CD14-positive monocyte (primary cell): Measurements from ENCODE around the gene FAM13A. TPM values are rescaled to one million over a fixed set of nuclear protein-coding genes. Genes with fewer than 3 reads are reported as not detected.

Source experiments
- DNase-seq, 3 donors: peaks; one replicate each; pipeline ENCODE4 v3.0.0-alpha.2; 2011 to 2022
- H2AFZ ChIP-seq: 2 replicates; pipeline ENCODE4 v1.6.0; 2012; ENCODE audit warnings: mild to moderate bottlenecking, low read depth, low read length, inconsistent platforms; ENCODE audit not compliant: insufficient read depth, poor library complexity, severe bottlenecking
- H3K27ac ChIP-seq, 2 donors: 1 replicate in 1 of 2; 2 replicates in 1 of 2; pipeline ENCODE4 v1.5.1; 2012 to 2013; ENCODE audit warnings: low read length in 2 of 2, control low read depth in 1 of 2, inconsistent platforms in 1 of 2, low read depth in 1 of 2, mild to moderate bottlenecking in 1 of 2
- H3K27me3 ChIP-seq, 2 donors: one replicate each; pipeline versions ENCODE4 v1.6.0 to v1.6.1; 2011 to 2013; ENCODE audit warnings: low read length in 2 of 2; ENCODE audit not compliant: control insufficient read depth in 2 of 2, insufficient read depth in 2 of 2
- H3K36me3 ChIP-seq, 2 donors: replicated peaks in 1 of 2; 1 replicate in 1 of 2; 2 replicates in 1 of 2; pipeline versions ENCODE4 v1.5.1 to v1.6.1; 2012 to 2013; ENCODE audit warnings: low read length in 2 of 2, control low read depth in 1 of 2, inconsistent platforms in 1 of 2, mild to moderate bottlenecking in 1 of 2; ENCODE audit not compliant: insufficient read depth in 2 of 2, control insufficient read depth in 1 of 2
- H3K4me1 ChIP-seq, 2 donors: 1 replicate in 1 of 2; 2 replicates in 1 of 2; pipeline versions ENCODE4 v1.5.1 to v1.6.1; 2012 to 2013; ENCODE audit warnings: low read length in 2 of 2, control low read depth in 1 of 2, inconsistent platforms in 1 of 2, mild to moderate bottlenecking in 1 of 2, moderate library complexity in 1 of 2; ENCODE audit not compliant: insufficient read depth in 2 of 2, control insufficient read depth in 1 of 2
- H3K4me2 ChIP-seq: replicated peaks from 2 replicates; pipeline ENCODE3; 2012; ENCODE audit warnings: low read length, moderate library complexity, mild to moderate bottlenecking; ENCODE audit not compliant: poor library complexity, severe bottlenecking; ENCODE audit errors: extremely low read depth
- H3K4me3 ChIP-seq, 3 experiments: fragments of 200-600 bp in 1 of 3; sonication (generic) in 1 of 3; replicated peaks in 1 of 3; 1 replicate in 2 of 3; 2 replicates in 1 of 3; pipeline ENCODE4 v1.5.1; 2011 to 2013; ENCODE audit warnings: low read length in 3 of 3, mild to moderate bottlenecking in 3 of 3, control low read depth in 2 of 3, low read depth in 2 of 3, inconsistent platforms in 1 of 3, moderate library complexity in 1 of 3
- H3K79me2 ChIP-seq: 2 replicates; pipeline ENCODE4 v1.6.0; 2012; ENCODE audit warnings: mild to moderate bottlenecking, control low read depth, inconsistent platforms, low read length, moderate library complexity; ENCODE audit not compliant: insufficient read depth
- H3K9ac ChIP-seq: 2 replicates; pipeline ENCODE4 v1.6.0; 2017; ENCODE audit warnings: low read length, mild to moderate bottlenecking; ENCODE audit not compliant: insufficient read depth, poor library complexity, severe bottlenecking
- H3K9me3 ChIP-seq, 2 donors: replicated peaks in 1 of 2; 1 replicate in 1 of 2; 2 replicates in 1 of 2; pipeline versions ENCODE4 v1.5.1 to v1.6.1; 2012 to 2013; ENCODE audit warnings: low read length in 2 of 2, control low read depth in 1 of 2; ENCODE audit not compliant: control insufficient read depth in 1 of 2, insufficient read depth in 1 of 2
- H4K20me1 ChIP-seq: 2 replicates; pipeline ENCODE4 v1.6.0; 2012; ENCODE audit warnings: mild to moderate bottlenecking, low read length, control low read depth, moderate library complexity; ENCODE audit not compliant: insufficient read depth
- H3K27ac Mint-ChIP-seq, 7 donors: one replicate each; pipeline ENCODE4 v1.8.0; 2020; ENCODE audit warnings: mild to moderate bottlenecking in 7 of 7, mixed read lengths in 7 of 7, moderate library complexity in 6 of 7, inconsistent platforms in 2 of 7
- H3K27me3 Mint-ChIP-seq, 3 donors: one replicate each; pipeline ENCODE4 v1.8.0; 2021 to 2022; ENCODE audit warnings: low read depth in 3 of 3, mild to moderate bottlenecking in 3 of 3, mixed read lengths in 3 of 3, moderate library complexity in 3 of 3, inconsistent platforms in 1 of 3
- H3K36me3 Mint-ChIP-seq, 2 donors: one replicate each; pipeline ENCODE4 v1.8.0; 2020; ENCODE audit warnings: mixed read lengths in 2 of 2, inconsistent platforms in 1 of 2, mild to moderate bottlenecking in 1 of 2
- H3K4me1 Mint-ChIP-seq: one replicate; pipeline ENCODE4 v1.8.0; 2020; ENCODE audit warnings: mild to moderate bottlenecking, mixed read lengths
- H3K4me3 Mint-ChIP-seq, 2 donors: one replicate each; pipeline ENCODE4 v1.8.0; 2020; ENCODE audit warnings: mild to moderate bottlenecking in 2 of 2, mixed read lengths in 2 of 2, moderate library complexity in 1 of 2
- H3K9me3 Mint-ChIP-seq, 7 donors: one replicate each; pipeline ENCODE4 v1.8.0; 2020 to 2022; ENCODE audit warnings: mixed read lengths in 7 of 7, mild to moderate bottlenecking in 6 of 7, moderate library complexity in 6 of 7, inconsistent platforms in 2 of 7
- WGBS: methylation state at CpG from one replicate; pipeline ENCODE4 v1.1.5; 2013; ENCODE audit warnings: missing lambda C conversion rate; ENCODE audit not compliant: insufficient coverage; 5-methylcytosine and 5-hydroxymethylcytosine counted together
- intact Hi-C, 2 donors: fragments of 100-400 bp; cut with micrococcal nuclease; formaldehyde crosslinking; loops; one replicate each; pipeline versions ENCODE4 v1.15.0 to v1.15.1; 2023
- polyA plus RNA-seq, 3 donors: library from polyadenylated mRNA; depleted of rRNA in 1 of 3; unstranded in 2 of 3; stranded (reverse) in 1 of 3; fragments of 300-500 nt in 2 of 3; fragments of >200 nt in 1 of 3; fragmentation: Illumina TruSeq in 2 of 3; gene quantifications; 1 replicate in 2 of 3; 2 replicates in 1 of 3; pipeline ENCODE4 v1.2.3, GENCODE V29; 2012 to 2021
- TF ChIP-seq, protein P1 (sequence below): fragments of 200-600 bp; IDR thresholded peaks from one replicate; pipeline ENCODE4 v1.8.0; 2022; ENCODE audit warnings: antibody characterized with exemption, mild to moderate bottlenecking

FAM13A gene
- polyA plus RNA-seq, 3 donors: 5.3 to 20.0 (median 6.5) TPM

DNA sequence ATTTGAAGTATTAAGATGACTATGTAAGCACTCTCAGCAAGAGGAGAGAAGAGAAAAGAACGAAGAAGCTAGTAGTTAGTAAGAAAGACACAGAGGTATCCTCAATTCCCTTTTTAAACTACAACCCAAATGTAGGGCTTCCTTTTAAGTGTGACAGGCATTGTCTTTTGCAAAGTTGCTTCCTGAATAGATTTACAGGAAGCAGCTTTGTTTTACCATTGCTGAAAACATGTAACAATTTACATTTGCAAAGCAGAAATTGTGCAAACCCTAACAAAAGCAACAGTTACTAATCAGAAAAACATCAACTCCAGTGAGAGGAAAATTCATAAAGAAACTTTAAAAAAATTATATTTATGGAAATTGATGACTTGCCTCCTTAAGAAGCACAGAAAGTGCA lies 96.4 kb downstream of the FAM13A start:
- TF ChIP-seq, protein P1, sequence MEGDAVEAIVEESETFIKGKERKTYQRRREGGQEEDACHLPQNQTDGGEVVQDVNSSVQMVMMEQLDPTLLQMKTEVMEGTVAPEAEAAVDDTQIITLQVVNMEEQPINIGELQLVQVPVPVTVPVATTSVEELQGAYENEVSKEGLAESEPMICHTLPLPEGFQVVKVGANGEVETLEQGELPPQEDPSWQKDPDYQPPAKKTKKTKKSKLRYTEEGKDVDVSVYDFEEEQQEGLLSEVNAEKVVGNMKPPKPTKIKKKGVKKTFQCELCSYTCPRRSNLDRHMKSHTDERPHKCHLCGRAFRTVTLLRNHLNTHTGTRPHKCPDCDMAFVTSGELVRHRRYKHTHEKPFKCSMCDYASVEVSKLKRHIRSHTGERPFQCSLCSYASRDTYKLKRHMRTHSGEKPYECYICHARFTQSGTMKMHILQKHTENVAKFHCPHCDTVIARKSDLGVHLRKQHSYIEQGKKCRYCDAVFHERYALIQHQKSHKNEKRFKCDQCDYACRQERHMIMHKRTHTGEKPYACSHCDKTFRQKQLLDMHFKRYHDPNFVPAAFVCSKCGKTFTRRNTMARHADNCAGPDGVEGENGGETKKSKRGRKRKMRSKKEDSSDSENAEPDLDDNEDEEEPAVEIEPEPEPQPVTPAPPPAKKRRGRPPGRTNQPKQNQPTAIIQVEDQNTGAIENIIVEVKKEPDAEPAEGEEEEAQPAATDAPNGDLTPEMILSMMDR: no peak
- peak overlapping the region in 1 of 3 experiments; percentile 54 for H3K4me3 ChIP-seq
- intact Hi-C loops: loop anchor here in 1 of 2 donors (10.0 kb wide), 1 partner anchor 136 kb away; no protein-coding TSS in a partner anchor
- H2AFZ ChIP-seq: no peak overlapping the region
- peaks cover 75 to 91% of the 10 kb centered on the region in 2 donors for H3K4me1 ChIP-seq
- no peaks in the 10 kb centered on the region for H3K79me2 ChIP-seq
- no CpG with 5 or more reads among the region's 1 CpG for WGBS
- peaks cover 6 to 8% of the 10 kb centered on the region in 2 donors for H3K36me3 Mint-ChIP-seq
- DNase-seq: peak; percentile 52 to 76 (median 54)
- no peaks in the 10 kb centered on the region for H3K27me3 ChIP-seq
- no peak overlapping the region for H3K9ac ChIP-seq
- H3K4me1 Mint-ChIP-seq: peaks cover 83% of the 10 kb centered on the region
- no peaks in the 10 kb centered on the region for H3K9me3 ChIP-seq
- H3K27me3 Mint-ChIP-seq: no peaks in the 10 kb centered on the region
- H3K4me3 Mint-ChIP-seq: peak overlapping the region in 1 of 2 donors; percentile 75
- no peaks in the 10 kb centered on the region for H4K20me1 ChIP-seq
- H3K9me3 Mint-ChIP-seq: peaks cover 0 to 4% (median 3%) of the 10 kb centered on the region in 7 donors
- H3K27ac ChIP-seq: peak overlapping the region in 1 of 2 donors; percentile 82
- peak overlapping the region; percentile 71 to 92 (median 83) for H3K27ac Mint-ChIP-seq
- no peaks in the 10 kb centered on the region for H3K36me3 ChIP-seq
- H3K4me2 ChIP-seq: peak overlapping the region; percentile 61

DNA sequence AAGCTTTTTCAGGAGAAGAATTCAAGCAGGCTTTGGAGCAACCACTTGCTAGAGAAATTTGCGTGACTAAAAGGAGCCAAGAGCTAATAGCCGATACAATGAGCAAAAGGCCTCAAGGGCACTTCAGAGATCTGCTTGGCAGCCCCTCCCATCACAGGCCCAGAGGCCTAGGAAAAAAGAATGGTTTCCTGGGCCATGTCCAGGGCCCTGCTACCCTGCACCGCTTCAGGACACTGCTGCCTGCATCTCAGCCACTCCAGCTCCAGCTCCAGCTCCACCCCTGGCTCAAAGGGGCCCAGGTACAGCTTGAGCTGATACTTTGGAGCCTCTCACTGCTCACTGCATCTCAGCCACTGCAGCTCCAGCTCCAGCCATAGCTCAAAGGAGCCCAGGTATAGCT lies 98.9 kb downstream of the FAM13A start:
- intact Hi-C loops: loop anchor here in 1 of 2 donors (10.0 kb wide), 1 partner anchor 133 kb away; no protein-coding TSS in a partner anchor

More for the DNA sequence above, 98.9 kb downstream of the FAM13A start:
- Mint-ChIP-seq H3K9me3 (peaks cover 0 to 4% (median 3%) of the 10 kb centered on the region in 7 donors), H3K27me3 (no peaks in the 10 kb centered on the region), H3K4me3 (peak overlapping the region in 1 of 2 donors; percentile 9), H3K36me3 (peaks cover 6 to 8% of the 10 kb centered on the region in 2 donors), H3K4me1 (peaks cover 87% of the 10 kb centered on the region), H3K27ac (peak overlapping the region; percentile 54 to 92 (median 74))
- no peaks in the 10 kb centered on the region for H4K20me1 ChIP-seq
- H3K27me3 ChIP-seq: no peaks in the 10 kb centered on the region
- H3K36me3 ChIP-seq: no peaks in the 10 kb centered on the region
- WGBS: 93% methylated on average over 3 of the region's 3 CpGs
- H3K4me3 ChIP-seq: peak overlapping the region in 1 of 3 experiments; percentile 54
- peak overlapping the region; percentile 46 for H3K4me2 ChIP-seq
- H3K79me2 ChIP-seq: no peaks in the 10 kb centered on the region
- H3K9ac ChIP-seq: no peak overlapping the region
- H2AFZ ChIP-seq: peak overlapping the region; percentile 51
- no peak for DNase-seq
- peak overlapping the region; percentile 54 to 82 for H3K27ac ChIP-seq
- H3K4me1 ChIP-seq: peaks cover 85 to 97% of the 10 kb centered on the region in 2 donors
- H3K9me3 ChIP-seq: no peaks in the 10 kb centered on the region
- TF ChIP-seq, protein P1: no peak
